SK-N-MC (cell line): ENCODE measurements around the gene CTPS2.

Experiments
- DNase-seq: peaks from one replicate; pipeline ENCODE4 v3.0.0-alpha.2; 2011; ENCODE audit warnings: low read depth, low spot score
- H3K27ac ChIP-seq: fragments of 200-600 bp; sonication (generic); 2 replicates; pipeline ENCODE4 v1.5.1; 2016; ENCODE audit warnings: mixed run types
- H3K36me3 ChIP-seq: fragments of 200-600 bp; sonication (generic); 2 replicates; pipeline ENCODE4 v1.6.1; 2017; ENCODE audit warnings: antibody characterized with exemption, low read length, mixed read lengths; ENCODE audit not compliant: insufficient read depth
- H3K4me3 ChIP-seq: fragments of 200-600 bp; sonication (generic); 2 replicates; pipeline ENCODE4 v1.5.1; 2016
- H3K9ac ChIP-seq: fragments of 200-600 bp; sonication (generic); 2 replicates; pipeline ENCODE4 v1.8.0; 2017; ENCODE audit warnings: mixed run types, mixed read lengths; ENCODE audit not compliant: insufficient read length
- H3K9me3 ChIP-seq: fragments of 200-600 bp; sonication (generic); 2 replicates; pipeline ENCODE4 v1.6.1; 2017; ENCODE audit warnings: low read depth, mild to moderate bottlenecking, antibody characterized with exemption, low read length, moderate library complexity, mixed read lengths
- EZH2 ChIP-seq: fragments of 200-600 bp; sonication (generic); IDR thresholded peaks from one replicate; pipeline ENCODE4 v1.6.1; 2017; ENCODE audit warnings: antibody characterized with exemption
- FOXP2 ChIP-seq: optimal IDR thresholded peaks from 2 replicates; pipeline ENCODE3; 2011; ENCODE audit warnings: mild to moderate bottlenecking, moderate library complexity; ENCODE audit not compliant: insufficient read depth; ENCODE audit errors: extremely low read length, control extremely low read depth
- POLR2AphosphoS5 ChIP-seq: IDR thresholded peaks from 2 replicates; pipeline ENCODE4 v1.6.1; 2012; ENCODE audit warnings: mild to moderate bottlenecking, low read depth, low read length, borderline replicate concordance

The CTPS2 gene

GRCh38 chrX:16654093-16654492 lies 58.4 kb downstream of the CTPS2 start:
- Histone ChIP-seq H3K27ac (no peak overlapping the region), H3K4me3 (no peak overlapping the region), H3K36me3 (no peaks in the 10 kb centered on the region), H3K9me3 (no peaks in the 10 kb centered on the region), H3K9ac (no peak overlapping the region)
- no peak for DNase-seq
- TF ChIP-seq EZH2 (no peak), FOXP2 (no peak), POLR2AphosphoS5 (no peak)

GRCh38 chrX:16653424-16653823 lies 59.0 kb downstream of the CTPS2 start:
- H3K27ac ChIP-seq, result no peak overlapping the region
- H3K9ac ChIP-seq, result no peak overlapping the region
- TF ChIP-seq EZH2, result no peak
- no peak for TF ChIP-seq POLR2AphosphoS5
- no peak for TF ChIP-seq FOXP2
- H3K4me3 ChIP-seq, result no peak overlapping the region
- no peaks in the 10 kb centered on the region for H3K36me3 ChIP-seq
- no peaks in the 10 kb centered on the region for H3K9me3 ChIP-seq
- no peak for DNase-seq

GRCh38 chrX:16651391-16652024 lies 61.0 kb downstream of the CTPS2 start:
- Histone ChIP-seq H3K9ac (no peak overlapping the region), H3K4me3 (no peak overlapping the region), H3K36me3 (no peaks in the 10 kb centered on the region), H3K27ac (0 out of 2 replicates have a peak overlapping the region, but pooled peaks have one; percentile 3), H3K9me3 (no peaks in the 10 kb centered on the region)
- TF ChIP-seq FOXP2 (no peak), EZH2 (no peak), POLR2AphosphoS5 (no peak)
- DNase-seq, result no peak

- no peak for DNase-seq
- no peak within 1 kb of the TSS for H3K9ac ChIP-seq
- TF ChIP-seq FOXP2 (no peak), POLR2AphosphoS5 (no peak), EZH2 (no peak)
- H3K27ac ChIP-seq, result no peak within 1 kb of the TSS
- H3K4me3 ChIP-seq, result no peak within 1 kb of the TSS
- no peaks in the 10 kb centered on the region for H3K9me3 ChIP-seq
- H3K36me3 ChIP-seq, result no peaks in the 10 kb centered on the region
These were observed 62.6 kb downstream of the CTPS2 start, which contains the start of gene S100G for GRCh38 chrX:16649858-16650257. Gene S100G, plus strand, starts transcription at chrX:16650158. Its CDS starts 849 bp downstream, at chrX:16651007.

- TF ChIP-seq FOXP2 (no peak), POLR2AphosphoS5 (no peak), EZH2 (no peak)
- Histone ChIP-seq H3K27ac (no peak overlapping the region), H3K9ac (no peak overlapping the region), H3K36me3 (no peaks in the 10 kb centered on the region), H3K4me3 (no peak overlapping the region), H3K9me3 (no peaks in the 10 kb centered on the region)
- no peak for DNase-seq
These were observed 65.9 kb downstream of the CTPS2 start for GRCh38 chrX:16646366-16647138.

GRCh38 chrX:16643176-16643575 lies 69.3 kb downstream of the CTPS2 start:
- Histone ChIP-seq H3K27ac (no peak overlapping the region), H3K9ac (no peak overlapping the region), H3K36me3 (no peaks in the 10 kb centered on the region), H3K4me3 (no peak overlapping the region), H3K9me3 (no peaks in the 10 kb centered on the region)
- TF ChIP-seq POLR2AphosphoS5 (no peak), FOXP2 (no peak), EZH2 (no peak)
- no peak for DNase-seq

GRCh38 chrX:16640823-16641222 lies 71.6 kb downstream of the CTPS2 start:
- Histone ChIP-seq H3K4me3 (no peak overlapping the region), H3K9ac (no peak overlapping the region), H3K27ac (no peak overlapping the region), H3K9me3 (no peaks in the 10 kb centered on the region), H3K36me3 (no peaks in the 10 kb centered on the region)
- no peak for DNase-seq
- no peak for TF ChIP-seq FOXP2
- TF ChIP-seq POLR2AphosphoS5, result no peak
- no peak for TF ChIP-seq EZH2

GRCh38 chrX:16639966-16640365 lies 72.5 kb downstream of the CTPS2 start:
- Histone ChIP-seq H3K27ac (no peak overlapping the region), H3K4me3 (no peak overlapping the region), H3K9me3 (no peaks in the 10 kb centered on the region), H3K9ac (no peak overlapping the region), H3K36me3 (no peaks in the 10 kb centered on the region)
- TF ChIP-seq POLR2AphosphoS5, result no peak
- TF ChIP-seq EZH2, result no peak
- TF ChIP-seq FOXP2, result no peak
- no peak for DNase-seq

GRCh38 chrX:16638533-16638932 lies 73.9 kb downstream of the CTPS2 start:
- TF ChIP-seq FOXP2 (no peak), POLR2AphosphoS5 (no peak), EZH2 (no peak)
- DNase-seq, result no peak
- Histone ChIP-seq H3K27ac (no peak overlapping the region), H3K9ac (no peak overlapping the region), H3K4me3 (no peak overlapping the region), H3K36me3 (no peaks in the 10 kb centered on the region), H3K9me3 (no peaks in the 10 kb centered on the region)
